ENCODE results near the gene CNOT6L. TPM values are rescaled to one million over a fixed set of nuclear protein-coding genes. Genes with fewer than 3 reads are reported as not detected.
"Not testable (repeated sequence)": the region's sequence is repeated elsewhere in the genome, so short reads cannot be mapped to it uniquely, and the experiment has no call there.

Gene CNOT6L
- total RNA-seq, 1 experiment from 2014 or later, result 29.7 TPM

DNA sequence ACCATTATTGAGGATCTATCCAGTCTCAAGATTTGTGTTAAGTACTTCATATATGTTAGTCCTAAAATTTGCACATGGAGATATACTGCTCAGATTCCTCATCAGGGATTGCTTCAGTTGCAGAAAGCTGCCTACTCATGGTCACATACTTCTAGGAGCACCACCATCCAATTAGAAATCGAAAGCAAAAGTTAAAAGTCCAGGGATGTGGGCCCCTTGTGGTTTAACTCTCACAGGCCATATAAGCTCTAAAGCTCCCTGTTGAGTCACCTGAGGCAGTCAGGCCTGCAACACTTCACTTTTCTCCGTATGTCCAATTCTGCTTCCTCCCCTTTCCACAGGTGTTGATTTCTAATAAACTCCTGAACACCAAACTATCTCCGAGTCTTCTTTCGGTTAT is 84.2 kb downstream of the CNOT6L start:
- TF ChIP-seq, protein P1, sequence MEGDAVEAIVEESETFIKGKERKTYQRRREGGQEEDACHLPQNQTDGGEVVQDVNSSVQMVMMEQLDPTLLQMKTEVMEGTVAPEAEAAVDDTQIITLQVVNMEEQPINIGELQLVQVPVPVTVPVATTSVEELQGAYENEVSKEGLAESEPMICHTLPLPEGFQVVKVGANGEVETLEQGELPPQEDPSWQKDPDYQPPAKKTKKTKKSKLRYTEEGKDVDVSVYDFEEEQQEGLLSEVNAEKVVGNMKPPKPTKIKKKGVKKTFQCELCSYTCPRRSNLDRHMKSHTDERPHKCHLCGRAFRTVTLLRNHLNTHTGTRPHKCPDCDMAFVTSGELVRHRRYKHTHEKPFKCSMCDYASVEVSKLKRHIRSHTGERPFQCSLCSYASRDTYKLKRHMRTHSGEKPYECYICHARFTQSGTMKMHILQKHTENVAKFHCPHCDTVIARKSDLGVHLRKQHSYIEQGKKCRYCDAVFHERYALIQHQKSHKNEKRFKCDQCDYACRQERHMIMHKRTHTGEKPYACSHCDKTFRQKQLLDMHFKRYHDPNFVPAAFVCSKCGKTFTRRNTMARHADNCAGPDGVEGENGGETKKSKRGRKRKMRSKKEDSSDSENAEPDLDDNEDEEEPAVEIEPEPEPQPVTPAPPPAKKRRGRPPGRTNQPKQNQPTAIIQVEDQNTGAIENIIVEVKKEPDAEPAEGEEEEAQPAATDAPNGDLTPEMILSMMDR (IDR thresholded peaks at IDR 0.05; ENCODE audit: unreplicated experiment), result no peak
- Mint-ChIP-seq H3K27ac (ENCODE audit: unreplicated experiment) (peak overlapping the region; percentile 38), H3K36me3 (ENCODE audit: insufficient read depth, unreplicated experiment) (no peaks in the 10 kb centered on the region), H3K4me3 (ENCODE audit: low read depth, unreplicated experiment) (peak overlapping the region; percentile 49), H3K27me3 (ENCODE audit: unreplicated experiment) (no peaks in the 10 kb centered on the region), H3K4me1 (ENCODE audit: low read depth, unreplicated experiment) (peaks cover 9% of the 10 kb centered on the region), H3K9me3 (ENCODE audit: low read depth, unreplicated experiment) (no peaks in the 10 kb centered on the region)
- BruUV-seq (replicated peaks), result no TSS peak
- CTCF ChIA-PET, result no interaction called here
- intact Hi-C loops (cut with micrococcal nuclease; ENCODE audit: unreplicated experiment), result loop anchor here (10.0 kb wide), 1 partner anchor 150 kb away; no protein-coding TSS in a partner anchor
- peak; percentile 8 for DNase-seq

GRCh38 chr4:77731656-77732055 is 87.5 kb downstream of the CNOT6L start:
- no TSS peak for BruUV-seq (replicated peaks)
- no peaks in the 10 kb centered on the region for H3K27me3 Mint-ChIP-seq (ENCODE audit: unreplicated experiment)
- peaks cover 9% of the 10 kb centered on the region for H3K4me1 Mint-ChIP-seq (ENCODE audit: low read depth, unreplicated experiment)
- no peak overlapping the region for H3K27ac Mint-ChIP-seq (ENCODE audit: unreplicated experiment)
- intact Hi-C loops (cut with micrococcal nuclease; ENCODE audit: unreplicated experiment), result loop anchor here (10.0 kb wide), 1 partner anchor 153 kb away; no protein-coding TSS in a partner anchor
- CTCF ChIA-PET, result no interaction called here
- H3K36me3 Mint-ChIP-seq (ENCODE audit: insufficient read depth, unreplicated experiment), result no peaks in the 10 kb centered on the region
- H3K9me3 Mint-ChIP-seq (ENCODE audit: low read depth, unreplicated experiment), result no peaks in the 10 kb centered on the region
- TF ChIP-seq, protein P1 (IDR thresholded peaks at IDR 0.05; ENCODE audit: unreplicated experiment), result no peak
- DNase-seq, result no peak
- no peak overlapping the region for H3K4me3 Mint-ChIP-seq (ENCODE audit: low read depth, unreplicated experiment)

GRCh38 chr4:77728420-77728819 is 90.7 kb downstream of the CNOT6L start:
- H3K27ac Mint-ChIP-seq (ENCODE audit: unreplicated experiment), result no peak overlapping the region
- no peaks in the 10 kb centered on the region for H3K9me3 Mint-ChIP-seq (ENCODE audit: low read depth, unreplicated experiment)
- H3K36me3 Mint-ChIP-seq (ENCODE audit: insufficient read depth, unreplicated experiment), result no peaks in the 10 kb centered on the region
- H3K4me1 Mint-ChIP-seq (ENCODE audit: low read depth, unreplicated experiment), result no peaks in the 10 kb centered on the region
- no peak overlapping the region for H3K4me3 Mint-ChIP-seq (ENCODE audit: low read depth, unreplicated experiment)
- intact Hi-C loops (cut with micrococcal nuclease; ENCODE audit: unreplicated experiment), result no loop called here
- no peak for DNase-seq
- CTCF ChIA-PET, result no interaction called here
- BruUV-seq (replicated peaks), result no TSS peak
- TF ChIP-seq, protein P1 (IDR thresholded peaks at IDR 0.05; ENCODE audit: unreplicated experiment), result no peak
- H3K27me3 Mint-ChIP-seq (ENCODE audit: unreplicated experiment), result no peaks in the 10 kb centered on the region

DNA sequence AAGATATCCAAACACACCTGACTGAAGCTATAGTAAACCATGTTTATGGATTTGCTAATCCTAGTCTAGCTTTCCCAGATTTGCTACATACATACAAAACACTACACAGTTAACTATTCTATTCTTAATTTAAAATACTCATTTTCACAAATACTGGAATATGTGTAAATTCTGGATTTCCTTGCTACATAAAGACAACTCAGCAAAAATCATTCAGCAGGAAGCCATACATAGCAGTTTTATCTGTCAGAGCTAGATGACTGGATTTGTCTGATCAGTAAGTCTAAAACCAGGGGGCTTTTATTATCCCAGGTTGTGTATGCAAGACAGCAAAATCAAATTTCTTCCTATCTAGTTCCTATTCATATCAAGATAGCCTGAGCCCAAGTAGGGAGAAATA is 98.1 kb downstream of the CNOT6L start:
- intact Hi-C loops (cut with micrococcal nuclease; ENCODE audit: unreplicated experiment), result no loop called here
- H3K4me1 Mint-ChIP-seq (ENCODE audit: low read depth, unreplicated experiment), result no peaks in the 10 kb centered on the region
- no peaks in the 10 kb centered on the region for H3K36me3 Mint-ChIP-seq (ENCODE audit: insufficient read depth, unreplicated experiment)
- BruUV-seq (replicated peaks), result no TSS peak
- H3K9me3 Mint-ChIP-seq (ENCODE audit: low read depth, unreplicated experiment), result no peaks in the 10 kb centered on the region
- CTCF ChIA-PET, result no interaction called here
- no peak overlapping the region for H3K27ac Mint-ChIP-seq (ENCODE audit: unreplicated experiment)
- H3K27me3 Mint-ChIP-seq (ENCODE audit: unreplicated experiment), result no peaks in the 10 kb centered on the region
- H3K4me3 Mint-ChIP-seq (ENCODE audit: low read depth, unreplicated experiment), result no peak overlapping the region
- TF ChIP-seq, protein P1 (IDR thresholded peaks at IDR 0.05; ENCODE audit: unreplicated experiment), result no peak
- DNase-seq, result no peak

DNA sequence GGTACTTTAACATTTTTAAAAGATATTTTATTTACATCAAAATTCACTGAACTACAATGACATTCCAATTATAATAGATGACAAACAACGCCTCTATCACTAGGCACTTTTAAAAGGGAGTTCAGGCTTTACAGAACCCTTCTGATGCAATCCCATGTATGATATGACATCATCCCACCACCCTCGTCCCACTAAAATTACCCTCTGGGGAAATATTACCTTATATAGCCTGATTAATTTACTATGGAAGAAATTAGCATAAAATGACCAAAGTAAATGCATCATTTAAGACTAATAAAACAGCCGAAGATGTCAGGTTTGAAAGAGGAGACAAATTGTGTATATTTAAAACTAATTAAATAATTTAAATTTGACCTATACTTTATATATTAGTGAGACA is 100.7 kb downstream of the CNOT6L start:
- DNase-seq; H3K4me1 Mint-ChIP-seq (ENCODE audit: low read depth, unreplicated experiment); H3K9me3 Mint-ChIP-seq (ENCODE audit: low read depth, unreplicated experiment); H3K27ac Mint-ChIP-seq (ENCODE audit: unreplicated experiment); intact Hi-C loops (cut with micrococcal nuclease; ENCODE audit: unreplicated experiment); BruUV-seq (replicated peaks); H3K4me3 Mint-ChIP-seq (ENCODE audit: low read depth, unreplicated experiment); CTCF ChIA-PET; H3K36me3 Mint-ChIP-seq (ENCODE audit: insufficient read depth, unreplicated experiment); H3K27me3 Mint-ChIP-seq (ENCODE audit: unreplicated experiment): not testable (repeated sequence)

Data from Calu3 (cell line).